Measurements from ENCODE around the gene MEGF8. TPM values are rescaled to one million over a fixed set of nuclear protein-coding genes. Genes with fewer than 3 reads are reported as not detected.

The MEGF8 gene
- total and polyA plus RNA-seq, 2 of the 8 experiments (the other 6 are each of a cell fraction or from before 2014, with no cell fraction given), result 13.0 to 23.7 TPM

- Histone ChIP-seq H3K79me1 (ENCODE audit: low read depth, low read length) (no peaks in the 10 kb centered on the region), H3K36me3 (ENCODE audit: control insufficient read depth in 2 of 4, insufficient read depth in 4 of 4, low read length in 3 of 4) (no peaks in the 10 kb centered on the region; a peak in 3 of 8 replicates), H4K20me1 (replicated peaks in 1 of 2; ENCODE audit: control insufficient read depth in 1 of 2, insufficient read depth in 2 of 2, low read length in 2 of 2) (peaks cover 19 to 31% of the 10 kb centered on the region in 2 experiments), H3K56ac (replicated peaks; ENCODE audit: insufficient read length, low read depth, low read length) (no peak overlapping the region), H2BK12ac (ENCODE audit: low read depth, low read length) (no peak overlapping the region), H3K14ac (ENCODE audit: insufficient read length) (no peak overlapping the region), H3K4ac (replicated peaks; ENCODE audit: insufficient read length, low read depth, low read length) (no peak overlapping the region), H3K4me3 (ENCODE audit: extremely low read depth in 1 of 4, insufficient read depth in 2 of 4, low read depth in 3 of 4, low read length in 4 of 4) (no peak overlapping the region), H3K18ac (ENCODE audit: extremely low read depth, low read length) (no peak overlapping the region), H2BK15ac (ENCODE audit: low read length) (no peak overlapping the region), H2BK20ac (ENCODE audit: low read length) (no peak overlapping the region), H4K91ac (replicated peaks; ENCODE audit: insufficient read length, low read length) (no peak overlapping the region), H2BK120ac (replicated peaks; ENCODE audit: low read depth, low read length) (no peak overlapping the region), H4K8ac (ENCODE audit: extremely low read depth, insufficient read depth, low read length) (peak overlapping the region; percentile 28; the same call in 1 of the 2 replicates), H2BK5ac (ENCODE audit: low read depth, low read length) (no peak overlapping the region), H3K23ac (ENCODE audit: insufficient read length) (no peak overlapping the region), H4K5ac (ENCODE audit: insufficient read length, low read depth, low read length) (no peak overlapping the region), H3K27me3 (replicated peaks in 1 of 4; ENCODE audit: control insufficient read depth in 3 of 4, extremely low read depth in 1 of 4, insufficient read depth in 3 of 4, low read length in 3 of 4) (peaks cover 0 to 22% (median 15%) of the 10 kb centered on the region in 4 experiments; a peak in 5 of 7 replicates), H3K4me1 (replicated peaks in 1 of 4; ENCODE audit: control insufficient read depth in 3 of 4, insufficient read depth in 4 of 4, low read length in 3 of 4) (peaks cover 0 to 9% (median 1%) of the 10 kb centered on the region in 4 experiments; a peak in 2 of 7 replicates), H3K27ac (ENCODE audit: low read depth, low read length) (no peak overlapping the region), H3K23me2 (ENCODE audit: low read depth, low read length) (0 out of 2 replicates have a peak, but pooled peaks cover 2% of the 10 kb centered on the region), H3K79me2 (ENCODE audit: control insufficient read depth in 1 of 2, insufficient read depth in 2 of 2, low read length in 2 of 2) (no peaks in the 10 kb centered on the region), H3K9me3 (ENCODE audit: insufficient read depth in 2 of 2, low read depth in 1 of 2, low read length in 1 of 2) (no peaks in the 10 kb centered on the region), H2AK5ac (ENCODE audit: low read depth, low read length) (no peak overlapping the region), H3K4me2 (ENCODE audit: insufficient read depth in 1 of 2, low read depth in 2 of 2, low read length in 2 of 2) (no peak overlapping the region), H3K9ac (replicated peaks in 1 of 4; ENCODE audit: extremely low read depth in 1 of 4, low read depth in 3 of 4, low read length in 3 of 4) (no peak overlapping the region), H2AFZ (ENCODE audit: low read length) (no peak overlapping the region)
- CTCF ChIA-PET (ENCODE audit: partially characterized antibody), result interaction anchor here (0.9 to 6.6 kb wide), 3 partner anchors 10 to 16 kb away, joined by 3 to 38 read pairs (median 3); no protein-coding TSS in a partner anchor
- DNase-seq (ENCODE audit: low read depth in 1 of 2, low spot score in 2 of 2), result no peak
- FAIRE-seq, result no peak
- no peak for TF ChIP-seq FOSL1 (IDR thresholded peaks at IDR 0.05; ENCODE audit: insufficient read depth, low read depth, low read length)
- TF ChIP-seq USF2 (IDR thresholded peaks at IDR 0.05; ENCODE audit: low read length), result no peak
- no peak for TF ChIP-seq CBX5 (IDR thresholded peaks at IDR 0.05; ENCODE audit: low read depth, low read length)
- TF ChIP-seq YY1 (IDR thresholded peaks at IDR 0.05; ENCODE audit: low read depth, low read length), result no peak
- 97% methylated on average over 21 of the region's 30 CpGs; no CpG with 5 or more reads in 1 of the 2 experiments for WGBS, 2 experiments (ENCODE audit: extremely low coverage in 1 of 2, insufficient coverage in 1 of 2, insufficient read length in 1 of 2, insufficient replicate concordance in 2 of 2, low coverage in 1 of 2, low lambda C conversion rate in 2 of 2, missing lambda C conversion rate in 1 of 2)
- POLR2A ChIA-PET (ENCODE audit: partially characterized antibody), result interaction anchor here (1.2 to 1.6 kb wide), 3 partner anchors 13 to 32 kb away, joined by 3 to 4 read pairs (median 3); no protein-coding TSS in a partner anchor
Observed at GRCh38 chr19:42410371-42410770, 84.9 kb downstream of the MEGF8 start.
